ENCODE measurements around the gene RREB1. TPM values are rescaled to one million over a fixed set of nuclear protein-coding genes. Genes with fewer than 3 reads are reported as not detected.

The RREB1 gene
- polyA plus RNA-seq, 1 donor (not counting 4 experiments of a cell fraction or from before 2014, with no cell fraction given): 6.1 TPM

DNA sequence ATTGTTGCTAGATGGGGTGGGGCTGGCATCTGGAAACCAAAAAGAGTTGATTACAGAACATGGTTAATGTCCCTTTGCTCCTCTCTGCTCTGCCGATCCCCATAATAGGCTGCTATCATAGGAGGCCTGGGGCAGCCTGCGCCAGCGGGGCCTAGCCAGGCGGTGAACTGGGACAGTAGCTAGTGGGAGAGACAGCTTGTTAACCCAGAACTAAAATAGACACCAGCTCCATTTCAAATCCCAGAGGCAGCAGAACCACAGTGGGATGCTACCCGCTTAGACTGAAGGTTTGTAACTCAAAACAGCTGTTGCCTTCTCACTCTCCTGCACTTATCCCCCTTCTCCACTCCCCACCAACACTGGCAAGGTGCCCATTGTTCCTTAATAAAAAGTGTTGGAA lies 106.7 kb downstream of the RREB1 start:
- FAIRE-seq: no peak
- dilution Hi-C loops (cut with MboI; ENCODE audit: extremely low pct_ligation_motif_present, low sequenced_read_pairs): no loop called here
- H3K4me1 ChIP-seq (ENCODE audit: control insufficient read depth, extremely low read depth, insufficient read depth, low read length): peaks cover 36% of the 10 kb centered on the region

DNA sequence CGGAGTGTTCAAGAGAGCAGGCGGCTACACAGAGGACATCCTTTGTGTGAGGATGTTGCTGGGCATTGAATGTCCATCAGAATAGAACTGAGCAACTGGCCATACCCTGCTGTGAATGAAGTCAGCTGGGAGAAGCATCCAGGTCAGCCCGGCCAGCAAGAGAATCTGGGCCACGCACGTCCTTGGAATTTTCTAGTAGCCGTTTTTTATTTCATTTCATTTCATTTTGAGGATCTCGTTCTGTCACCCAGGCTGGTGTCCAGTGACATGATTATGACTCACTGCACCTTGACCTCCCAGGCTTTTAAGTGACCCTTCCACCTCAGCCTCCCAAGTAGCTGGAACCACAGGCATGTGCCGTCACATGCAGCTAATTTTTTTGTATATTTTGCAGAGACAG lies 107.4 kb downstream of the RREB1 start:
- TF ChIP-seq, protein P1, sequence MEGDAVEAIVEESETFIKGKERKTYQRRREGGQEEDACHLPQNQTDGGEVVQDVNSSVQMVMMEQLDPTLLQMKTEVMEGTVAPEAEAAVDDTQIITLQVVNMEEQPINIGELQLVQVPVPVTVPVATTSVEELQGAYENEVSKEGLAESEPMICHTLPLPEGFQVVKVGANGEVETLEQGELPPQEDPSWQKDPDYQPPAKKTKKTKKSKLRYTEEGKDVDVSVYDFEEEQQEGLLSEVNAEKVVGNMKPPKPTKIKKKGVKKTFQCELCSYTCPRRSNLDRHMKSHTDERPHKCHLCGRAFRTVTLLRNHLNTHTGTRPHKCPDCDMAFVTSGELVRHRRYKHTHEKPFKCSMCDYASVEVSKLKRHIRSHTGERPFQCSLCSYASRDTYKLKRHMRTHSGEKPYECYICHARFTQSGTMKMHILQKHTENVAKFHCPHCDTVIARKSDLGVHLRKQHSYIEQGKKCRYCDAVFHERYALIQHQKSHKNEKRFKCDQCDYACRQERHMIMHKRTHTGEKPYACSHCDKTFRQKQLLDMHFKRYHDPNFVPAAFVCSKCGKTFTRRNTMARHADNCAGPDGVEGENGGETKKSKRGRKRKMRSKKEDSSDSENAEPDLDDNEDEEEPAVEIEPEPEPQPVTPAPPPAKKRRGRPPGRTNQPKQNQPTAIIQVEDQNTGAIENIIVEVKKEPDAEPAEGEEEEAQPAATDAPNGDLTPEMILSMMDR (optimal IDR thresholded peaks at IDR 0.05 in 1 of 3, IDR thresholded peaks at IDR 0.05 in 1 of 3, conservative IDR thresholded peaks at IDR 0.05 in 1 of 3; ENCODE audit: extremely low read depth in 1 of 3, insufficient read depth in 2 of 3, low read length in 3 of 3): no peak
- no peak for TF ChIP-seq EZH2 (IDR thresholded peaks at IDR 0.05; ENCODE audit: low read length)
- FAIRE-seq (no peak), DNase-seq (ENCODE audit: low read depth, low spot score) (no peak)
- peaks cover 36 to 47% of the 10 kb centered on the region in 2 experiments for H3K36me3 ChIP-seq (ENCODE audit: control insufficient read depth in 2 of 2, extremely low read depth in 1 of 2, insufficient read depth in 2 of 2, low read length in 2 of 2)
- no peak overlapping the region for H3K4me2 ChIP-seq (ENCODE audit: control insufficient read depth, extremely low read depth, insufficient read depth, low read depth, low read length)
- H3K79me2 ChIP-seq (ENCODE audit: control insufficient read depth, insufficient read depth, low read length): peaks cover 8% of the 10 kb centered on the region
- no peaks in the 10 kb centered on the region for H3K9me3 ChIP-seq (ENCODE audit: control insufficient read depth, low read depth, low read length)
- no peak overlapping the region for H3K4me3 ChIP-seq (ENCODE audit: control insufficient read depth in 2 of 3, extremely low read depth in 1 of 3, insufficient read depth in 2 of 3, low read depth in 1 of 3, low read length in 3 of 3)
- no peaks in the 10 kb centered on the region for H3K27me3 ChIP-seq (ENCODE audit: control insufficient read depth, extremely low read depth, insufficient read depth, low read length)
- H3K9me1 ChIP-seq (ENCODE audit: control insufficient read depth, extremely low read depth, insufficient read depth, low read length): no peaks in the 10 kb centered on the region
- H3K27ac ChIP-seq (ENCODE audit: control insufficient read depth, insufficient read depth, low read length): no peak overlapping the region
- H3K9ac ChIP-seq (ENCODE audit: control insufficient read depth, extremely low read depth, insufficient read depth, low read length): no peak overlapping the region
- no peaks in the 10 kb centered on the region for H4K20me1 ChIP-seq (ENCODE audit: control insufficient read depth, extremely low read depth, insufficient read depth, low read length)
- dilution Hi-C loops (cut with MboI; ENCODE audit: extremely low pct_ligation_motif_present, low sequenced_read_pairs): no loop called here
- H3K4me1 ChIP-seq (ENCODE audit: control insufficient read depth, extremely low read depth, insufficient read depth, low read length): peaks cover 36% of the 10 kb centered on the region
- no peak overlapping the region for H2AFZ ChIP-seq (ENCODE audit: control insufficient read depth, low read length)

More for the DNA sequence above, 106.7 kb downstream of the RREB1 start:
- Histone ChIP-seq H3K79me2 (ENCODE audit: control insufficient read depth, insufficient read depth, low read length) (peaks cover 8% of the 10 kb centered on the region), H3K9ac (ENCODE audit: control insufficient read depth, extremely low read depth, insufficient read depth, low read length) (no peak overlapping the region), H4K20me1 (ENCODE audit: control insufficient read depth, extremely low read depth, insufficient read depth, low read length) (no peaks in the 10 kb centered on the region), H3K4me2 (ENCODE audit: control insufficient read depth, extremely low read depth, insufficient read depth, low read depth, low read length) (no peak overlapping the region), H3K27ac (ENCODE audit: control insufficient read depth, insufficient read depth, low read length) (no peak overlapping the region), H2AFZ (ENCODE audit: control insufficient read depth, low read length) (no peak overlapping the region), H3K9me1 (ENCODE audit: control insufficient read depth, extremely low read depth, insufficient read depth, low read length) (no peaks in the 10 kb centered on the region), H3K9me3 (ENCODE audit: control insufficient read depth, low read depth, low read length) (no peaks in the 10 kb centered on the region), H3K27me3 (ENCODE audit: control insufficient read depth, extremely low read depth, insufficient read depth, low read length) (no peaks in the 10 kb centered on the region), H3K4me3 (ENCODE audit: control insufficient read depth in 2 of 3, extremely low read depth in 1 of 3, insufficient read depth in 2 of 3, low read depth in 1 of 3, low read length in 3 of 3) (no peak overlapping the region), H3K36me3 (ENCODE audit: control insufficient read depth in 2 of 2, extremely low read depth in 1 of 2, insufficient read depth in 2 of 2, low read length in 2 of 2) (peaks cover 35 to 42% of the 10 kb centered on the region in 2 experiments)
- no peak for DNase-seq (ENCODE audit: low read depth, low spot score)
- TF ChIP-seq EZH2 (IDR thresholded peaks at IDR 0.05; ENCODE audit: low read length): no peak
- TF ChIP-seq, protein P1 (optimal IDR thresholded peaks at IDR 0.05 in 1 of 3, IDR thresholded peaks at IDR 0.05 in 1 of 3, conservative IDR thresholded peaks at IDR 0.05 in 1 of 3; ENCODE audit: extremely low read depth in 1 of 3, insufficient read depth in 2 of 3, low read length in 3 of 3): no peak

Measured in keratinocyte (primary cell).